Gastroesophageal sphincter (tissue), 4 donors: Measurements from ENCODE around the gene LDB2. TPM values are rescaled to one million over a fixed set of nuclear protein-coding genes. Genes with fewer than 3 reads are reported as not detected.
A peak's percentile ranks its signal among the peaks of the same experiment; 100 is the strongest.

ENCODE experiments used
- ATAC-seq: fragments of 150-250 bp; one replicate; pipeline ENCODE4 v1.9.1; 2016; ENCODE audit warnings: mild to moderate bottlenecking, moderate library complexity
- H3K27ac ChIP-seq, 4 donors: fragments of 200-600 bp; sonication (generic) in 3 of 4; 1 replicate in 3 of 4; 2 replicates in 1 of 4; pipeline ENCODE4 v1.5.1; 2016 to 2019
- H3K27me3 ChIP-seq: fragments of 200-600 bp; sonication (generic); one replicate; pipeline ENCODE4 v1.5.1; 2019
- H3K36me3 ChIP-seq, 2 donors: fragments of 200-600 bp; sonication (generic); one replicate each; pipeline ENCODE4 v1.5.1; 2019; ENCODE audit warnings: control low read depth in 1 of 2
- H3K4me1 ChIP-seq, 3 donors: fragments of 200-600 bp; sonication (generic); 1 replicate in 2 of 3; 2 replicates in 1 of 3; pipeline ENCODE4 v1.5.1; 2016 to 2019; ENCODE audit warnings: control low read depth in 2 of 3
- H3K4me3 ChIP-seq, 2 donors: fragments of 200-600 bp; sonication (generic); one replicate each; pipeline ENCODE4 v1.5.1; 2019; ENCODE audit warnings: mild to moderate bottlenecking in 1 of 2, moderate library complexity in 1 of 2
- H3K9me3 ChIP-seq, 3 donors: fragments of 200-600 bp; sonication (generic); one replicate each; pipeline ENCODE4 v1.5.1; 2017 to 2019; ENCODE audit warnings: control low read depth in 2 of 3
- CTCF ChIP-seq, 4 experiments: fragments of 200-600 bp in 2 of 4; fragments of 450-650 bp in 2 of 4; sonication (generic) in 1 of 4; IDR thresholded peaks; one replicate each; pipeline ENCODE4 v1.5.1; 2017 to 2019; ENCODE audit warnings: antibody characterized with exemption in 4 of 4, mild to moderate bottlenecking in 2 of 4, moderate library complexity in 2 of 4
- EP300 ChIP-seq: sonication (generic); formaldehyde crosslinking; IDR thresholded peaks from one replicate; pipeline ENCODE4 v1.6.1; 2017; ENCODE audit warnings: antibody characterized with exemption, mild to moderate bottlenecking
- POLR2A ChIP-seq, 2 donors: fragments of 450-650 bp; IDR thresholded peaks; one replicate each; pipeline ENCODE4 v1.6.1; 2017; ENCODE audit warnings: antibody characterized with exemption in 2 of 2, mild to moderate bottlenecking in 2 of 2, moderate library complexity in 1 of 2
- POLR2AphosphoS5 ChIP-seq: sonication (generic); formaldehyde crosslinking; IDR thresholded peaks from one replicate; pipeline ENCODE4 v1.6.1; 2017; ENCODE audit warnings: antibody characterized with exemption
- WGBS, 2 donors: methylation state at CpG; one replicate each; pipeline ENCODE4 v1.1.5; 2018; ENCODE audit warnings: low coverage in 1 of 2; 5-methylcytosine and 5-hydroxymethylcytosine counted together
- total RNA-seq, 4 donors: library from RNA; depleted of rRNA; stranded (reverse); fragments of >200 nt; gene quantifications; one replicate each; pipeline ENCODE4 v1.1.0, GENCODE V29; 2016

The LDB2 gene
- total RNA-seq, 4 donors from 2014 or later, result 23.6 to 29.6 (median 28.3) TPM

GRCh38 chr4:16505726-16506125 lies 392.7 kb downstream of the LDB2 start:
- H3K4me3 ChIP-seq, result no peak overlapping the region
- TF ChIP-seq CTCF (IDR thresholded peaks at IDR 0.05) (peak in 1 of 4 experiments; percentile 35), EP300 (no peak)
- H3K27me3 ChIP-seq, result no peaks in the 10 kb centered on the region
- peaks cover 0 to 19% (median 0%) of the 10 kb centered on the region in 3 donors for H3K9me3 ChIP-seq
- H3K36me3 ChIP-seq, result peaks cover 0 to 56% of the 10 kb centered on the region in 2 donors
- 33% methylated on average over 1 of the region's 7 CpGs; no CpG with 5 or more reads in 1 of the 2 donors for WGBS, 2 donors
- no peak for ATAC-seq
- H3K4me1 ChIP-seq, result no peaks in the 10 kb centered on the region
- no peak overlapping the region for H3K27ac ChIP-seq

GRCh38 chr4:16505267-16505666 lies 393.2 kb downstream of the LDB2 start:
- Histone ChIP-seq H3K4me1 (no peaks in the 10 kb centered on the region), H3K9me3 (peaks cover 0 to 22% (median 0%) of the 10 kb centered on the region in 3 donors), H3K4me3 (no peak overlapping the region), H3K27ac (no peak overlapping the region), H3K36me3 (peaks cover 0 to 61% of the 10 kb centered on the region in 2 donors), H3K27me3 (no peaks in the 10 kb centered on the region)
- ATAC-seq, result no peak
- WGBS, 2 donors, result 83 to 90% methylated on average over 2 of the region's 2 CpGs
- no peak for TF ChIP-seq CTCF (IDR thresholded peaks at IDR 0.05)
- TF ChIP-seq EP300, result no peak
- no peak for TF ChIP-seq POLR2AphosphoS5
- TF ChIP-seq POLR2A (IDR thresholded peaks at IDR 0.05), result no peak

GRCh38 chr4:16503421-16504100 lies 394.9 kb downstream of the LDB2 start:
- H3K4me3 ChIP-seq, result no peak overlapping the region
- H3K4me1 ChIP-seq, result no peaks in the 10 kb centered on the region
- TF ChIP-seq CTCF (IDR thresholded peaks at IDR 0.05), result no peak
- no peak for TF ChIP-seq POLR2AphosphoS5
- no peak for TF ChIP-seq EP300
- TF ChIP-seq POLR2A (IDR thresholded peaks at IDR 0.05), result no peak
- no peaks in the 10 kb centered on the region for H3K27me3 ChIP-seq
- ATAC-seq, result no peak
- peaks cover 0 to 54% of the 10 kb centered on the region in 2 donors for H3K36me3 ChIP-seq
- WGBS, 2 donors, result 92 to 97% methylated on average over 3 to 4 of the region's 4 CpGs
- H3K27ac ChIP-seq, result no peak overlapping the region
- peaks cover 0 to 13% (median 0%) of the 10 kb centered on the region in 3 donors for H3K9me3 ChIP-seq

GRCh38 chr4:16498978-16499377 lies 399.5 kb downstream of the LDB2 start:
- Histone ChIP-seq H3K27me3 (no peaks in the 10 kb centered on the region), H3K27ac (no peak overlapping the region), H3K36me3 (peaks cover 0 to 32% of the 10 kb centered on the region in 2 donors), H3K4me1 (no peaks in the 10 kb centered on the region), H3K4me3 (no peak overlapping the region), H3K9me3 (peaks cover 0 to 13% (median 0%) of the 10 kb centered on the region in 3 donors)
- no peak for ATAC-seq
- TF ChIP-seq CTCF (IDR thresholded peaks at IDR 0.05) (no peak), POLR2A (IDR thresholded peaks at IDR 0.05) (no peak), POLR2AphosphoS5 (no peak)

- H3K4me1 ChIP-seq, result no peaks in the 10 kb centered on the region
- no peak for ATAC-seq
- H3K9me3 ChIP-seq, result peaks cover 0 to 10% (median 0%) of the 10 kb centered on the region in 3 donors
- H3K27me3 ChIP-seq, result no peaks in the 10 kb centered on the region
- H3K36me3 ChIP-seq, result peaks cover 0 to 12% of the 10 kb centered on the region in 2 donors
- no peak overlapping the region for H3K27ac ChIP-seq
- TF ChIP-seq POLR2A (IDR thresholded peaks at IDR 0.05) (no peak), EP300 (no peak), POLR2AphosphoS5 (no peak), CTCF (IDR thresholded peaks at IDR 0.05) (no peak)
- WGBS, 2 donors, result 40 to 88% methylated on average over 1 to 3 of the region's 3 CpGs
- H3K4me3 ChIP-seq, result no peak overlapping the region
Measured at GRCh38 chr4:16496501-16496900, 401.9 kb downstream of the LDB2 start.
